ENCODE measurements around the gene SH2D4B.

The SH2D4B gene

DNA sequence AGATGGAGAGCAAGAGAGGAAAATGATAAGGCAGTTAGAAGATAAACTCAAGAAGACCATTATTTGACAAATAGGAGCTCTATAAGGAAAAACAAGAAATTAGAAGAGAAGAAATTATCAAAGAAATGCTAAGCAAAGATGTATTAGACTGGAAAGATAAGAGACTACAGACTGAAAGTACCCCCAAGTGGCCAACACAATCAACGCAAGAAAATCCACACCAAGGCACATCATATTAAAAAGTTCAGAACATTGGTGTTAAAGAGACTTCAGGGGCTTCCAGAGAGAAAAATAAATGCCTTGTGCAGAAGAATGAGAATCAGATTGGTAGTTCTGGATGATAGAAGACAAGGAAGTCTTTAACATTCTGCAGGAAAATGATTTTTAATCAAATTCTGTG lies 46.0 kb downstream of the SH2D4B start:
- H3K27me3 ChIP-seq (ENCODE audit: low read depth, low read length) = no peaks in the 10 kb centered on the region
- no peak overlapping the region for H3K4me3 ChIP-seq (ENCODE audit: low read depth in 1 of 2, low read length in 2 of 2)
- H3K4me1 ChIP-seq (ENCODE audit: control insufficient read depth in 1 of 2, insufficient read depth in 2 of 2, low read length in 2 of 2) = no peaks in the 10 kb centered on the region
- no peak overlapping the region for H3K27ac ChIP-seq (ENCODE audit: low read length)
- no peaks in the 10 kb centered on the region for H3K36me3 ChIP-seq (ENCODE audit: control insufficient read depth in 1 of 2, insufficient read depth in 2 of 2, low read length in 2 of 2)
- no peaks in the 10 kb centered on the region for H3K9me3 ChIP-seq (ENCODE audit: control insufficient read depth in 1 of 2, low read length in 2 of 2)

GRCh38 chr10:80585812-80586211 lies 48.1 kb downstream of the SH2D4B start:
- Histone ChIP-seq H3K27ac (ENCODE audit: low read length) (no peak overlapping the region), H3K36me3 (ENCODE audit: control insufficient read depth in 1 of 2, insufficient read depth in 2 of 2, low read length in 2 of 2) (no peaks in the 10 kb centered on the region), H3K27me3 (ENCODE audit: low read depth, low read length) (no peaks in the 10 kb centered on the region), H3K4me1 (ENCODE audit: control insufficient read depth in 1 of 2, insufficient read depth in 2 of 2, low read length in 2 of 2) (no peaks in the 10 kb centered on the region), H3K9me3 (ENCODE audit: control insufficient read depth in 1 of 2, low read length in 2 of 2) (no peaks in the 10 kb centered on the region), H3K4me3 (ENCODE audit: low read depth in 1 of 2, low read length in 2 of 2) (no peak overlapping the region)

DNA sequence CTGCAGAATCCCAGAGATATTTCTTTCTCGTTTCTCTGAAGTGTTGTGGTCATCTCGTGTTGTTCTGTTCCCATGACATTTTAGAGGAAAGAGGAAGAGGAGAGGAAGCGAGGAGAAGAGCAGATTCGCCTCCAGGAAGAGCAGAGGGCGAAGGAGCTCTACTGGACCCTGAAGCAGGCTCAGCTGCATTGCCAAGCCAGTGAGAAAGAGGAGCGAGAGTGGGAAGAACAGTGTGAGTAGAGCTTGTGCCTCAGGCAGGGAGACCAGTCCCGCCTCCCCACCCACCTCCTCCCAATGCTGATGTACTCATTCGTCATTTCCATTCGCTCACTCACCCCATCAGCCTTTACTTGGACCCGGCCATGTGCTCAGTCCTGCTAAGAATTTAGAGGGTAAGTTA lies 50.8 kb downstream of the SH2D4B start:
- H3K27me3 ChIP-seq (ENCODE audit: low read depth, low read length) = no peaks in the 10 kb centered on the region
- no peak overlapping the region for H3K4me3 ChIP-seq (ENCODE audit: low read depth in 1 of 2, low read length in 2 of 2)
- no peaks in the 10 kb centered on the region for H3K9me3 ChIP-seq (ENCODE audit: control insufficient read depth in 1 of 2, low read length in 2 of 2)
- H3K36me3 ChIP-seq (ENCODE audit: control insufficient read depth in 1 of 2, insufficient read depth in 2 of 2, low read length in 2 of 2) = no peaks in the 10 kb centered on the region
- no peaks in the 10 kb centered on the region for H3K4me1 ChIP-seq (ENCODE audit: control insufficient read depth in 1 of 2, insufficient read depth in 2 of 2, low read length in 2 of 2)
- H3K27ac ChIP-seq (ENCODE audit: low read length) = no peak overlapping the region

DNA sequence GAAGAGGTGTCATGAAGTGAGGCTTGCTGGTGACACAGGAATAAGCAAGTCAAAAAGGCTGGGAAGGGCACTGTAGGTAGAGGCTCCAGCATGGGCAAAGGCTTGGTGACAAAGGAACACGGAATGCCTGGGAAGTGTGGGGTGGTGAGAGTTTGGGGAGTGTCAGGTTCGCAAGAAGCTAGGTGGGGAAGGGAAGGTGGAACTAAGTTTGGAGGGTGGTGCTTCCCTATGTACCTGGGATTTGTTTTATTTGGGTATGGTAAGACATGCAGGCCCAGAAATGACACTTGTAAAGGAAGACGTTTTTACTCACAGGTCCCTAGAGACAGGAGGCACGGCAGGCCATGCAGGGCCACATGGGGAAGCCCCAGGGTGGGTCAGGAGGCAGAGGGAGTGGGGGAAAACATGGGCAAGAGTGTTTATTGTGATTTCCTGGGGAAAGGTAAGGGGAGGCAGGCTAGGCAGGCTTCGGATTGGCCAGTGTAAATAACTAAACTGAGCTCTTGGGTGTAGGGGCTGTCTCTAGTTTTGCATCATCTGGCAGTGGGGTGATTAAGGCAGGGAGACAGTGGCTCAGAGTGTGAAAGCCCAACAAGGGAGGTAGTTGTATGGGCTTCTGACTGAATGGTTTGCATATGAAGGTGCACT lies 52.1 kb downstream of the SH2D4B start:
- Histone ChIP-seq H3K27me3 (ENCODE audit: low read depth, low read length) (no peaks in the 10 kb centered on the region), H3K27ac (ENCODE audit: low read length) (no peak overlapping the region), H3K36me3 (ENCODE audit: control insufficient read depth in 1 of 2, insufficient read depth in 2 of 2, low read length in 2 of 2) (no peaks in the 10 kb centered on the region), H3K4me1 (ENCODE audit: control insufficient read depth in 1 of 2, insufficient read depth in 2 of 2, low read length in 2 of 2) (no peaks in the 10 kb centered on the region), H3K4me3 (ENCODE audit: low read depth in 1 of 2, low read length in 2 of 2) (no peak overlapping the region), H3K9me3 (ENCODE audit: control insufficient read depth in 1 of 2, low read length in 2 of 2) (no peaks in the 10 kb centered on the region)

GRCh38 chr10:80590585-80591125 lies 53.0 kb downstream of the SH2D4B start:
- Histone ChIP-seq H3K4me3 (ENCODE audit: low read depth in 1 of 2, low read length in 2 of 2) (no peak overlapping the region), H3K27me3 (ENCODE audit: low read depth, low read length) (no peaks in the 10 kb centered on the region), H3K4me1 (ENCODE audit: control insufficient read depth in 1 of 2, insufficient read depth in 2 of 2, low read length in 2 of 2) (no peaks in the 10 kb centered on the region), H3K27ac (ENCODE audit: low read length) (no peak overlapping the region), H3K9me3 (ENCODE audit: control insufficient read depth in 1 of 2, low read length in 2 of 2) (no peaks in the 10 kb centered on the region), H3K36me3 (ENCODE audit: control insufficient read depth in 1 of 2, insufficient read depth in 2 of 2, low read length in 2 of 2) (no peaks in the 10 kb centered on the region)

- Histone ChIP-seq H3K4me1 (ENCODE audit: control insufficient read depth in 1 of 2, insufficient read depth in 2 of 2, low read length in 2 of 2) (no peaks in the 10 kb centered on the region), H3K27me3 (ENCODE audit: low read depth, low read length) (no peaks in the 10 kb centered on the region), H3K9me3 (ENCODE audit: control insufficient read depth in 1 of 2, low read length in 2 of 2) (no peaks in the 10 kb centered on the region), H3K36me3 (ENCODE audit: control insufficient read depth in 1 of 2, insufficient read depth in 2 of 2, low read length in 2 of 2) (no peaks in the 10 kb centered on the region), H3K4me3 (ENCODE audit: low read depth in 1 of 2, low read length in 2 of 2) (no peak overlapping the region), H3K27ac (ENCODE audit: low read length) (no peak overlapping the region)
Observed at GRCh38 chr10:80596391-80597257, 58.9 kb downstream of the SH2D4B start.

DNA sequence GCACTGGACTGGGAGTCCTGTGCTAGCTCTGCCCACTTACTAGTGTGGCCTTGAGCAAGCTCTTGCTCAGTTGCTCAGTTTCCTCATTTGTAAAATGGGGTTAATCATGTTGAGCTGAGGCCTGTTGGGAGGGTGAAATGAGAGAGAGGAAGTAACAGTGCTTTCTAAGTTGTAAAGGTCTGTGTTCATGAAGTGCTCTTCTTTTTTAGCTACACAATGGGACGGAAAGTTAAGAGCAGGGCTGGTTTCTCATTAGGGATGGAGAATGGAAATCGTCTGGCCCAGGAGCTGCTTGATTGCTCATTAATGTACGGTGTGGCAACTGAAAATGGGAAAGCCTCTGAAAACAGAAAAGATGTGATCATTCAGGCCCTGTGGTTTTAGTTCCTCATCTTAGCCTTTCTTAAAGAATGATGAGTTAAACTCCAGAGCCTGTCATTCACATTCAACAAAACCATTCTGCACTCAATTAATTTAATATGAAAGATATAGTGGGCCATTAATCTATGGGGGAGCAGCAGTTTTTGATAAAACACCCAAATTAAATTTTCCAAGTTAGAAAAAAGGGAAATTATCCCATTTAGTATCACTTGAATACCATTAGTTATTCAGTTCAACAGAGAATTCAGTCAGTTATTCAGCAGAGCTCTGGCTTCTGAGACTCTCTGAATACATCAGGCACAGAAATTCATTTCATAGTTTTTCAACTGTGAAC lies 60.5 kb downstream of the SH2D4B start:
- no peak overlapping the region for H3K4me3 ChIP-seq (ENCODE audit: low read depth in 1 of 2, low read length in 2 of 2)
- no peaks in the 10 kb centered on the region for H3K9me3 ChIP-seq (ENCODE audit: control insufficient read depth in 1 of 2, low read length in 2 of 2)
- H3K27ac ChIP-seq (ENCODE audit: low read length) = no peak overlapping the region
- no peaks in the 10 kb centered on the region for H3K4me1 ChIP-seq (ENCODE audit: control insufficient read depth in 1 of 2, insufficient read depth in 2 of 2, low read length in 2 of 2)
- H3K27me3 ChIP-seq (ENCODE audit: low read depth, low read length) = no peaks in the 10 kb centered on the region
- H3K36me3 ChIP-seq (ENCODE audit: control insufficient read depth in 1 of 2, insufficient read depth in 2 of 2, low read length in 2 of 2) = no peaks in the 10 kb centered on the region

GRCh38 chr10:80598951-80599350 lies 61.2 kb downstream of the SH2D4B start:
- Histone ChIP-seq H3K9me3 (ENCODE audit: control insufficient read depth in 1 of 2, low read length in 2 of 2) (no peaks in the 10 kb centered on the region), H3K27me3 (ENCODE audit: low read depth, low read length) (no peaks in the 10 kb centered on the region), H3K4me1 (ENCODE audit: control insufficient read depth in 1 of 2, insufficient read depth in 2 of 2, low read length in 2 of 2) (no peaks in the 10 kb centered on the region), H3K27ac (ENCODE audit: low read length) (no peak overlapping the region), H3K4me3 (ENCODE audit: low read depth in 1 of 2, low read length in 2 of 2) (no peak overlapping the region), H3K36me3 (ENCODE audit: control insufficient read depth in 1 of 2, insufficient read depth in 2 of 2, low read length in 2 of 2) (no peaks in the 10 kb centered on the region)

DNA sequence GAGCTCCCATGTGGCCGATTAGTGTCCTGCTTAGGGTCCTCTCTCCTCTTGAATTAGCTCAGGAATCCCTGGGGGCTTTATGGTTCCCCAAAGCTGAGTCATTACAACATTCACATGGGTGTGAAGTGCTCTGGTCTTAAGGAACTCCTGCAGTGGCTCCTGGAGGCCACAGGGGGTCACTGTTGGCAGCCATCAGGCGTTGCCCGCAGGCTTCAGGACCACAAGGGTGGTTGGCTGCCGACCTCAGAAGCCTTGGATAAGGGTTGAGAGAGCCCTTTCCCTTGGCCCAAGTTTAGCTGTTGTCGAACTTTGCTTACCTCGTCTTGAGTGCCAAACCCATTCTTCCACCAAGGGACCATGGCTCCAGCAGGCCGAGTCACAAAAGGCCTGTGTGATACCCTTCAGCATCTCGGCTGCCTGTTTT lies 61.7 kb downstream of the SH2D4B start:
- H3K4me1 ChIP-seq (ENCODE audit: control insufficient read depth in 1 of 2, insufficient read depth in 2 of 2, low read length in 2 of 2) = no peaks in the 10 kb centered on the region
- H3K27ac ChIP-seq (ENCODE audit: low read length) = no peak overlapping the region
- H3K27me3 ChIP-seq (ENCODE audit: low read depth, low read length) = no peaks in the 10 kb centered on the region
- no peak overlapping the region for H3K4me3 ChIP-seq (ENCODE audit: low read depth in 1 of 2, low read length in 2 of 2)
- no peaks in the 10 kb centered on the region for H3K9me3 ChIP-seq (ENCODE audit: control insufficient read depth in 1 of 2, low read length in 2 of 2)
- no peaks in the 10 kb centered on the region for H3K36me3 ChIP-seq (ENCODE audit: control insufficient read depth in 1 of 2, insufficient read depth in 2 of 2, low read length in 2 of 2)

DNA sequence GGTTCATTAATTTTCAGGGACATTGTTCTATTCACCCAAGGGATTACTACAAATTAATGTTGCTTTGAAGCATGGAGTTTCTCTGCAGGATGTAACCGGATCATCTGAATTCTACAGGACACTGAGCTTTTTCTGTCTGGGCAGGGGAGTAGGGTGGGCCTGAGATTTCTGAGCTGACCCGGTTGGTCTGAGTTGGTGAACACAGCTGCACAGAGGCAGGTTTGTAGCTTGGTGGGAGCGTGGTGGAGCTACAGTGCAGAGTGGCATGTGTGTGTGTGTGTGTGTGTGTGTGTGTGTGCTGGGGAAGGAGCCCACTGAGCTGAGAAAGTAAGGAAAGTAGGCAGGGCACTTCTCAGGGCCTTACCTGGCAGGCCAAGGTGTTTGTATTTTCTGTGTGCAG lies 62.6 kb downstream of the SH2D4B start:
- no peaks in the 10 kb centered on the region for H3K9me3 ChIP-seq (ENCODE audit: control insufficient read depth in 1 of 2, low read length in 2 of 2)
- no peaks in the 10 kb centered on the region for H3K4me1 ChIP-seq (ENCODE audit: control insufficient read depth in 1 of 2, insufficient read depth in 2 of 2, low read length in 2 of 2)
- H3K27ac ChIP-seq (ENCODE audit: low read length) = no peak overlapping the region
- H3K36me3 ChIP-seq (ENCODE audit: control insufficient read depth in 1 of 2, insufficient read depth in 2 of 2, low read length in 2 of 2) = no peaks in the 10 kb centered on the region
- no peak overlapping the region for H3K4me3 ChIP-seq (ENCODE audit: low read depth in 1 of 2, low read length in 2 of 2)
- no peaks in the 10 kb centered on the region for H3K27me3 ChIP-seq (ENCODE audit: low read depth, low read length)

DNA sequence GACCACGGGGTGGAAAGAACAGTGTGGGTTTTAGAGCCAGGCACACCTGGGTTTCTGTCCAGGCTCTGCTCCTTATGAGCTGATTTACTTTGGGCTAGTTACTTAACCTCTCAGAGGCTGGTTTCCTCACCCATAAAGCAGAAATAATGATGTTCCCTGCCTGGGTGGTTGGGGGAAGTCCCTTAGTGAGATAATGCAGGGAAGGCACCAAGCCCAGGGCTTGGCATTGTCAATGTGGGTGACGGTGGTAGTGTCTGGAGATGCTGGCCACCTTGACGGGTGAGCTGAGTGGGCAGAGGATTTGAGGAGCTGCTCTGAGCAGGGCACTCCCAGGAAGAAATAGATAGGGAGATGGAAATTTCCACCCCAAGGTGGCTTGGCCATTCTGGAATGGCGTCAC lies 65.2 kb downstream of the SH2D4B start:
- H3K27ac ChIP-seq (ENCODE audit: low read length) = no peak overlapping the region

More for the DNA sequence above, 65.2 kb downstream of the SH2D4B start:
- H3K27me3 ChIP-seq (ENCODE audit: low read depth, low read length) = no peaks in the 10 kb centered on the region
- no peaks in the 10 kb centered on the region for H3K9me3 ChIP-seq (ENCODE audit: control insufficient read depth in 1 of 2, low read length in 2 of 2)
- H3K4me3 ChIP-seq (ENCODE audit: low read depth in 1 of 2, low read length in 2 of 2) = no peak overlapping the region
- H3K4me1 ChIP-seq (ENCODE audit: control insufficient read depth in 1 of 2, insufficient read depth in 2 of 2, low read length in 2 of 2) = no peaks in the 10 kb centered on the region
- no peaks in the 10 kb centered on the region for H3K36me3 ChIP-seq (ENCODE audit: control insufficient read depth in 1 of 2, insufficient read depth in 2 of 2, low read length in 2 of 2)
